K562 (cell line): ENCODE measurements around the gene CLUH. TPM values are rescaled to one million over a fixed set of nuclear protein-coding genes. Genes with fewer than 3 reads are reported as not detected.

ENCODE experiments used
- CBFA2T2 ChIP-seq: fragments of 450-650 bp; conservative IDR thresholded peaks from 2 replicates; pipeline ENCODE4 v1.6.1; 2017; ENCODE audit warnings: mild to moderate bottlenecking
- CBX1 ChIP-seq: sonication (generic); IDR thresholded peaks from 2 replicates; pipeline ENCODE4 v1.6.1; 2016; ENCODE audit warnings: antibody characterized with exemption, low read depth, mild to moderate bottlenecking
- FIP1L1 ChIP-seq: fragments of 200-400 bp; formaldehyde crosslinking; IDR thresholded peaks from 2 replicates; pipeline ENCODE4 v1.6.1; 2018; ENCODE audit warnings: mild to moderate bottlenecking, low read depth, low read length; ENCODE audit not compliant: poor library complexity, severe bottlenecking
- HNRNPK ChIP-seq: fragments of 200-400 bp; formaldehyde crosslinking; IDR thresholded peaks from one replicate; pipeline ENCODE4 v1.6.1; 2018; ENCODE audit warnings: mild to moderate bottlenecking, low read depth, low read length; ENCODE audit not compliant: poor library complexity, severe bottlenecking
- KAT8 ChIP-seq: fragments of 450-650 bp; IDR thresholded peaks from 2 replicates; pipeline ENCODE4 v1.6.1; 2016; ENCODE audit warnings: low read depth, mild to moderate bottlenecking
- MECOM ChIP-seq: fragments of 250-450 bp; sonication (Bioruptor Pico); IDR thresholded peaks from 2 replicates; pipeline ENCODE4 v1.8.0; 2022; ENCODE audit warnings: inconsistent platforms
- MNT ChIP-seq, 2 experiments: fragments of 450-650 bp; conservative IDR thresholded peaks; 2 replicates each; pipeline ENCODE4 v1.6.1; 2017; ENCODE audit warnings: mild to moderate bottlenecking in 2 of 2, moderate library complexity in 2 of 2
- NFE2 ChIP-seq: IDR thresholded peaks from 2 replicates; pipeline ENCODE4 v1.6.1; 2014; ENCODE audit warnings: antibody characterized with exemption, low read depth
- NR2C1 ChIP-seq, 2 experiments: fragments of 450-650 bp; IDR thresholded peaks; 2 replicates each; pipeline ENCODE4 v1.6.1; 2017; ENCODE audit warnings: mild to moderate bottlenecking in 2 of 2, antibody characterized with exemption in 1 of 2, inconsistent platforms in 1 of 2, missing compliant biosample characterization in 1 of 2, missing genetic modification characterization in 1 of 2
- NR2C2 ChIP-seq, 2 experiments: fragments of 200-800 bp in 1 of 2; sonication (Bioruptor generic) in 1 of 2; sonication (generic) in 1 of 2; formaldehyde crosslinking in 1 of 2; IDR thresholded peaks; 2 replicates each; pipeline versions ENCODE4 v1.6.1 to v1.8.0; 2016 to 2022; ENCODE audit warnings: mild to moderate bottlenecking in 1 of 2, missing compliant biosample characterization in 1 of 2, missing genetic modification characterization in 1 of 2, missing genetic modification reagents in 1 of 2
- POLR2A ChIP-seq: fragments of 450-650 bp; conservative IDR thresholded peaks from 2 replicates; pipeline ENCODE4 v1.6.1; 2016
- SREBF2 ChIP-seq: sonication (generic); formaldehyde crosslinking; IDR thresholded peaks from 2 replicates; pipeline ENCODE4 v1.4.0; 2020; ENCODE audit warnings: mild to moderate bottlenecking, missing genetic modification reagents
- STAT5A ChIP-seq: IDR thresholded peaks from 2 replicates; pipeline ENCODE4 v1.6.1; 2012; ENCODE audit warnings: low read length, inconsistent platforms, borderline replicate concordance
- TRIM24 ChIP-seq, 2 experiments: fragments of 450-650 bp; IDR thresholded peaks; 2 replicates each; pipeline ENCODE4 v1.6.1; 2016
- ZNF224 ChIP-seq: sonication (generic); formaldehyde crosslinking; IDR thresholded peaks from 2 replicates; pipeline ENCODE4 v1.8.0; 2022; ENCODE audit warnings: mild to moderate bottlenecking, missing genetic modification reagents
- ZNF354B ChIP-seq: fragments of 250-450 bp; sonication (Bioruptor Pico); IDR thresholded peaks from 2 replicates; pipeline ENCODE4 v1.4.0; 2020
- ZNF395 ChIP-seq: fragments of 200-800 bp; sonication (Bioruptor generic); IDR thresholded peaks from 2 replicates; pipeline ENCODE4 v1.6.1; 2017; ENCODE audit warnings: missing genetic modification characterization, missing compliant biosample characterization
- ZNF407 ChIP-seq: fragments of 450-650 bp; IDR thresholded peaks from 2 replicates; pipeline ENCODE4 v1.6.1; 2016; ENCODE audit warnings: low read depth
- polyA plus RNA-seq, 8 experiments: library from polyadenylated mRNA; depleted of rRNA in 4 of 8; stranded (reverse) in 5 of 8; unstranded in 3 of 8; fragments of >200 nt; fragmentation: Nextera tagmentation in 2 of 8; fragmentation: Illumina TruSeq in 1 of 8; extraction: Ambion mirVana in 2 of 8; extraction: Trizol in 1 of 8; gene quantifications; 2 replicates each; pipeline versions ENCODE4 v1.2.1 to v1.2.3, GENCODE V29; 2011 to 2014; ENCODE audit warnings: inconsistent platforms in 1 of 8, missing spikeins in 1 of 8
- total RNA-seq, 7 experiments: library from RNA; depleted of rRNA in 6 of 7; stranded (reverse); fragments of >200 nt in 6 of 7; fragmentation: Illumina TruSeq in 2 of 7; extraction: Trizol in 2 of 7; gene quantifications; 2 replicates each; pipeline versions ENCODE4 v1.2.1 to v1.2.3, GENCODE V29; 2011 to 2021; ENCODE audit warnings: low replicate concordance in 1 of 7

CLUH gene
- total and polyA plus RNA-seq, 9 of the 15 experiments (the other 6 are each of a cell fraction or from before 2014, with no cell fraction given), result 0.21 to 140 (median 33.2) TPM

- TF ChIP-seq ZNF395 (CRISPR knock-in tag), result peak; percentile 28; the same call in 1 of the 2 replicates
- TF ChIP-seq MECOM (CRISPR knock-in tag), result no peak
- peak; percentile 65 for TF ChIP-seq FIP1L1
- no peak for TF ChIP-seq SREBF2 (CRISPR knock-in tag)
- TF ChIP-seq CBFA2T2, result no peak
- TF ChIP-seq ZNF224 (CRISPR knock-in tag), result no peak
- TF ChIP-seq NR2C2 (CRISPR knock-in tag; IDR thresholded peaks at IDR 0.05), result peak; percentile 98
- peak; percentile 99 for TF ChIP-seq NR2C2 (tag; IDR thresholded peaks at IDR 0.05)
- no peak for TF ChIP-seq HNRNPK
- TF ChIP-seq POLR2A, result peak; percentile 65; the same call in 1 of the 2 replicates
- no peak for TF ChIP-seq STAT5A
- TF ChIP-seq ZNF354B (CRISPR knock-in tag), result no peak
- peak; percentile 82 to 95 for TF ChIP-seq MNT (conservative IDR thresholded peaks at IDR 0.05)
- peak; percentile 73 for TF ChIP-seq NFE2
- TF ChIP-seq TRIM24 (IDR thresholded peaks at IDR 0.05), result peak in 1 of 2 experiments; percentile 45; a peak in 1 of 4 replicates
- TF ChIP-seq ZNF407, result peak; percentile 93
- no peak for TF ChIP-seq KAT8
- TF ChIP-seq NR2C1 (IDR thresholded peaks at IDR 0.05), result peak; percentile 95
- peak; percentile 96 for TF ChIP-seq NR2C1 (tag; IDR thresholded peaks at IDR 0.05)
- no peak for TF ChIP-seq CBX1
These were observed at the start of gene CLUH (continued) for GRCh38 chr17:2711608-2712299.
